Ovary (tissue), 9 donors: Measurements from ENCODE around the gene VIM. TPM values are rescaled to one million over a fixed set of nuclear protein-coding genes. Genes with fewer than 3 reads are reported as not detected.

Experiments
- DNase-seq, 5 donors: peaks; one replicate each; pipeline ENCODE4 v3.0.0-alpha.2; 2019 to 2020
- H3K27ac ChIP-seq, 2 donors: fragments of 200-600 bp; one replicate each; pipeline versions ENCODE4 v1.5.1 to v1.8.0; 2019 to 2022
- H3K27me3 ChIP-seq: fragments of 200-600 bp; one replicate; pipeline ENCODE4 v1.8.0; 2022
- H3K36me3 ChIP-seq: fragments of 200-600 bp; sonication (generic); one replicate; pipeline ENCODE4 v1.5.1; 2019
- H3K4me1 ChIP-seq: one replicate; pipeline ENCODE4 v1.8.1; 2013; ENCODE audit warnings: mild to moderate bottlenecking, moderate library complexity; ENCODE audit not compliant: insufficient read depth
- H3K4me3 ChIP-seq: fragments of 200-600 bp; sonication (generic); one replicate; pipeline ENCODE4 v1.5.1; 2017
- H3K9me3 ChIP-seq, 2 donors: fragments of 200-600 bp in 1 of 2; sonication (generic) in 1 of 2; one replicate each; pipeline versions ENCODE4 v1.5.1 to v1.8.1; 2013 to 2019; ENCODE audit warnings: mild to moderate bottlenecking in 1 of 2, moderate library complexity in 1 of 2
- EP300 ChIP-seq: sonication (generic); formaldehyde crosslinking; IDR thresholded peaks from one replicate; pipeline ENCODE4 v1.6.1; 2017; ENCODE audit warnings: antibody characterized with exemption
- POLR2A ChIP-seq: fragments of 450-650 bp; IDR thresholded peaks from one replicate; pipeline ENCODE4 v1.6.1; 2017; ENCODE audit warnings: antibody characterized with exemption, mild to moderate bottlenecking, moderate library complexity
- WGBS, 3 donors: extraction: QIAGEN DNeasy Blood & Tissue Kit in 1 of 3; methylation state at CpG; one replicate each; pipeline versions ENCODE4 v1.1.5 to v1.1.7; 2013 to 2017; 5-methylcytosine and 5-hydroxymethylcytosine counted together
- intact Hi-C, 4 donors: fragments of 100-400 bp; cut with DNase I; formaldehyde crosslinking; loops; one replicate each; pipeline versions ENCODE4 v1.11.0 to v1.15.1; 2022 to 2023
- polyA plus RNA-seq, 2 donors: library from polyadenylated mRNA; stranded (reverse); fragments of 200-250 nt in 1 of 2; fragments of 350-450 nt in 1 of 2; fragmentation: Illumina TruSeq in 1 of 2; extraction: RNeasy Lipid Tissue Mini Kit (QIAGEN cat#74804) in 1 of 2; gene quantifications; one replicate each; pipeline ENCODE4 v1.2.3, GENCODE V29; 2013 to 2014
- total RNA-seq, 7 donors: library from RNA; depleted of rRNA in 2 of 7; stranded (reverse); fragments of >200 nt in 2 of 7; fragmentation: NEBNext Ultra II Directional in 3 of 7; extraction: Animal tissue kit (Norgen Biotek cat#: 25700) in 3 of 7; gene quantifications; one replicate each; pipeline versions ENCODE4 v1.1.0 to v1.2.4, GENCODE V29; 2016 to 2023
- TF ChIP-seq, protein P1 (sequence below), 3 donors: fragments of 450-650 bp in 2 of 3; fragments of 200-600 bp in 1 of 3; IDR thresholded peaks; one replicate each; pipeline versions ENCODE4 v1.5.1 to v1.8.0; 2016 to 2022; ENCODE audit warnings: antibody characterized with exemption in 3 of 3, mild to moderate bottlenecking in 1 of 3
- donor health status: DM: no; HTN: no; CAD: no; lungs with moderate emphysema.
- donor health status: DM: no; HTN: no; CAD: no.
- donor health status: Bipolar disorder and iron deficiency.
- donor health status: DM: yes; HTN: yes; CAD: no.
- donor health status: DM: no; HTN: no; CAD: no.
- donor health status: DM: yes; HTN: yes; CAD: no.

Gene VIM
- total and polyA plus RNA-seq, 9 donors: 2,370 to 6,135 (median 4,661) TPM

DNA sequence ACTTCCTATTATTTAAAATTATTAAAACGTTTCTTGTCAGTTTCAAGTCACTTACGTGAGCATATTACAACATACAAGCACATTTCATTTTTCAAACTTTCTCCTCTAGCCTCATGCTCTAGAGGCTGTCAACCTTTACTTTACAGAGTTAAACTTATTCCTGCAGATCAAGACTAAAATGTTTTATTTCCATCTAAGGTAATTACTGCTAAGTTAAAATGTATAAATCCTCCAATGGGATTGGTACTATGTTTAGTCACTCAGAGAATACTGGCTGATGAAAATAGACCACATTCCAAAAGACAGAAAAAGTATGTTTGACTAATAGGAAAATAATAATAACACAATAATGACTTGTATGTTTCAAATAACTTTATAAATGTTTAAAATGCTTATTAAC lies 18.2 kb upstream of the VIM start:
- 58 to 66% (median 59%) methylated on average over 2 of the region's 2 CpGs for WGBS, 3 donors
- H3K4me1 ChIP-seq: peaks cover 2% of the 10 kb centered on the region
- H3K36me3 ChIP-seq: no peaks in the 10 kb centered on the region
- TF ChIP-seq, protein P1, sequence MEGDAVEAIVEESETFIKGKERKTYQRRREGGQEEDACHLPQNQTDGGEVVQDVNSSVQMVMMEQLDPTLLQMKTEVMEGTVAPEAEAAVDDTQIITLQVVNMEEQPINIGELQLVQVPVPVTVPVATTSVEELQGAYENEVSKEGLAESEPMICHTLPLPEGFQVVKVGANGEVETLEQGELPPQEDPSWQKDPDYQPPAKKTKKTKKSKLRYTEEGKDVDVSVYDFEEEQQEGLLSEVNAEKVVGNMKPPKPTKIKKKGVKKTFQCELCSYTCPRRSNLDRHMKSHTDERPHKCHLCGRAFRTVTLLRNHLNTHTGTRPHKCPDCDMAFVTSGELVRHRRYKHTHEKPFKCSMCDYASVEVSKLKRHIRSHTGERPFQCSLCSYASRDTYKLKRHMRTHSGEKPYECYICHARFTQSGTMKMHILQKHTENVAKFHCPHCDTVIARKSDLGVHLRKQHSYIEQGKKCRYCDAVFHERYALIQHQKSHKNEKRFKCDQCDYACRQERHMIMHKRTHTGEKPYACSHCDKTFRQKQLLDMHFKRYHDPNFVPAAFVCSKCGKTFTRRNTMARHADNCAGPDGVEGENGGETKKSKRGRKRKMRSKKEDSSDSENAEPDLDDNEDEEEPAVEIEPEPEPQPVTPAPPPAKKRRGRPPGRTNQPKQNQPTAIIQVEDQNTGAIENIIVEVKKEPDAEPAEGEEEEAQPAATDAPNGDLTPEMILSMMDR (IDR thresholded peaks at IDR 0.05): no peak
- TF ChIP-seq EP300 (no peak), POLR2A (no peak)
- intact Hi-C loops: no loop called here
- H3K4me3 ChIP-seq: no peak overlapping the region
- no peaks in the 10 kb centered on the region for H3K9me3 ChIP-seq
- H3K27me3 ChIP-seq: no peaks in the 10 kb centered on the region
- no peak overlapping the region for H3K27ac ChIP-seq
- no peak for DNase-seq

DNA sequence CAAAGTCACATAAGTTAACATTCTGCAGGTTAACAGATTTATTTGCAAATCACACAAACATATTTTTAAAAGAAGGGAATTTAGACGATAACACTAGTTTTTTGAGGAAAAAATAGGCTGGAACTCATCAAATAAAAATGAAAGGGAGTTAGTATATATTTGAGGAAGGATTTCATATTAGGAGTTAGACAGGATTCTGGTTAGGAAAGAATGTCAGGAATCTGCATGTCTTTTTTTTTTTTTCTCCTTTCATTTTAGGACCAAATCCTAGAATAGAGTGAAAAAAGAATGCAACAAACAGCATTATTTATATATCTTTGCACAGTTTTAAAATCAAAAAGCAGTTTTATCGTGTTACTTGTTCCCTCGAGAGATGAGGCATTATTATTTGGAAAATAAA lies 17.7 kb upstream of the VIM start:
- DNase-seq: no peak
- peaks cover 4% of the 10 kb centered on the region for H3K4me1 ChIP-seq
- no peak overlapping the region for H3K4me3 ChIP-seq
- H3K27ac ChIP-seq: no peak overlapping the region
- no peaks in the 10 kb centered on the region for H3K36me3 ChIP-seq
- TF ChIP-seq POLR2A (no peak), EP300 (no peak)
- TF ChIP-seq, protein P1 (IDR thresholded peaks at IDR 0.05): no peak
- WGBS, 3 donors: 2 to 8% (median 6%) methylated on average over 3 of the region's 3 CpGs
- intact Hi-C loops: no loop called here
- no peaks in the 10 kb centered on the region for H3K9me3 ChIP-seq
- H3K27me3 ChIP-seq: no peaks in the 10 kb centered on the region

DNA sequence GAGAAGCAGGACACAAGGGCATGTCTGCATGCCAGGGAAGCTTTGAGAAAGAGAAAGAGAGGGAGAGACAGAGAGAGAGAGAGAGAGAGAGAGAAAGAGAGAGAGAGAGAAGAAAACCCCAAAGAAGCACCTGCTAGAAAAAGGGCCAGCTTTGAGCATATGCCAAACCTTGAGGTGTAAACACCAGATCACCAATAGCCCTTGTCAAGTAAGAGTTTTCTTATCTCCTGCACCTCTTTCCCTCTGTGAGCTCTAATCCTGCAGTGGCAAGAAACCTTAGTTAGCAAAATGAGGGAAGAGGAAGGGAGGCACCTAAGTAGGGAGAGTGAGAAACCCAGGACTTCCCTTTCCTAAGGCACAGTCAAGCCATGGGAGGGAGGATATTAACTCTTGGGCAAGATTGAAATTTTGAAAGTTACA lies 15.2 kb upstream of the VIM start:
- H3K27ac ChIP-seq: no peak overlapping the region
- no peaks in the 10 kb centered on the region for H3K9me3 ChIP-seq
- peaks cover 9% of the 10 kb centered on the region for H3K4me1 ChIP-seq
- H3K4me3 ChIP-seq: no peak overlapping the region
- TF ChIP-seq, protein P1 (IDR thresholded peaks at IDR 0.05): no peak
- no peak for TF ChIP-seq EP300
- TF ChIP-seq POLR2A: no peak
- DNase-seq: no peak
- intact Hi-C loops: no loop called here
- H3K36me3 ChIP-seq: no peaks in the 10 kb centered on the region
- H3K27me3 ChIP-seq: no peaks in the 10 kb centered on the region

DNA sequence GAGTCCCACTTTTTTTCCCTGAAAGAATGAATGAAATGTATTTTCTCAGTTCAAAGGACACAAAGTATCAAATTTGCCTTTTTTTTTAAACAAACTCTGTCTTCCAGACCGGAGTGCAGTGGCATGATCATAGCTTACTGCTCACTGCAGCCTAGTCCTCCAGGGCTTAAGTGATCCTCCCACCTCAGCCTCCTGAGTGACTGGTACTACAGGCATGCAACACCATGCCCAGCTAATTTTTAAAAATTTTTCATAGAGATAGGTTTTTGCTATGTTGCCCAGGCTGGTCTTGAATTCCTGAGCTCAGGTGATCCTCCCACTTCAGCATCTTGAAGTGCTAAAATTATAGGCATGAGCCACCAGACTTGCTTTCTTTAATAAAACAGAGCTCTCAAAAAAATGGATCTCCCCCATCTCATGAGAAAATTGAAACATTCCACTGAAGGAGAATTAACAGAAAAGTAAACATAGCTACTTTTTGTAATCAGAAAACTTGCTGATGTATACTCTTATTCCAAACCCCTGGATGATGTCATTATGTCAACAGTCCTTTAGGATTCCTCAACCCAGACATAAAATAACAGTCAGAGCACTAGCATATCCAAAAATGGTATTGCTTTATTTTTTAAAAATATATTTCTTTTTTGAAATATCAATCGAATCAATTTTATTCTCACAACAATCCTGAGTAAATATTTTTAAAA lies 14.2 kb upstream of the VIM start:
- Histone ChIP-seq H3K36me3 (no peaks in the 10 kb centered on the region), H3K27ac (no peak overlapping the region), H3K4me1 (peaks cover 9% of the 10 kb centered on the region), H3K27me3 (no peaks in the 10 kb centered on the region), H3K9me3 (no peaks in the 10 kb centered on the region), H3K4me3 (no peak overlapping the region)
- intact Hi-C loops: no loop called here
- no peak for TF ChIP-seq EP300
- TF ChIP-seq POLR2A: no peak
- TF ChIP-seq, protein P1 (IDR thresholded peaks at IDR 0.05): no peak
- 78 to 82% (median 80%) methylated on average over 2 of the region's 2 CpGs for WGBS, 3 donors
- no peak for DNase-seq
